Duodenal mucosa (tissue), 2 donors: Measurements from ENCODE around the gene COX7A1.
"Not testable (repeated sequence)": the region's sequence is repeated elsewhere in the genome, so short reads cannot be mapped to it uniquely, and the experiment has no call there.

Source experiments
- H3K27ac ChIP-seq: one replicate; pipeline ENCODE4 v1.7.0; 2013; ENCODE audit warnings: low read depth, low read length
- H3K27me3 ChIP-seq, 2 donors: one replicate each; pipeline ENCODE4 v1.7.0; 2013; ENCODE audit warnings: low read length in 2 of 2, control low read depth in 1 of 2; ENCODE audit not compliant: insufficient read depth in 2 of 2, control insufficient read depth in 1 of 2
- H3K36me3 ChIP-seq, 2 donors: one replicate each; pipeline ENCODE4 v1.7.0; 2013; ENCODE audit warnings: low read length in 2 of 2, control low read depth in 1 of 2; ENCODE audit not compliant: insufficient read depth in 2 of 2, control insufficient read depth in 1 of 2
- H3K4me1 ChIP-seq, 2 donors: one replicate each; pipeline ENCODE4 v1.7.0; 2013; ENCODE audit warnings: low read length in 2 of 2, control low read depth in 1 of 2; ENCODE audit not compliant: insufficient read depth in 2 of 2, control insufficient read depth in 1 of 2
- H3K4me3 ChIP-seq, 2 donors: one replicate each; pipeline ENCODE4 v1.7.0; 2013; ENCODE audit warnings: low read length in 2 of 2, low read depth in 1 of 2
- H3K9ac ChIP-seq, 2 donors: one replicate each; pipeline ENCODE4 v1.7.0; 2013; ENCODE audit warnings: low read length in 2 of 2, low read depth in 1 of 2
- H3K9me3 ChIP-seq, 2 donors: one replicate each; pipeline ENCODE4 v1.7.0; 2013; ENCODE audit warnings: low read length in 2 of 2, control low read depth in 1 of 2; ENCODE audit not compliant: control insufficient read depth in 1 of 2

COX7A1 gene

DNA sequence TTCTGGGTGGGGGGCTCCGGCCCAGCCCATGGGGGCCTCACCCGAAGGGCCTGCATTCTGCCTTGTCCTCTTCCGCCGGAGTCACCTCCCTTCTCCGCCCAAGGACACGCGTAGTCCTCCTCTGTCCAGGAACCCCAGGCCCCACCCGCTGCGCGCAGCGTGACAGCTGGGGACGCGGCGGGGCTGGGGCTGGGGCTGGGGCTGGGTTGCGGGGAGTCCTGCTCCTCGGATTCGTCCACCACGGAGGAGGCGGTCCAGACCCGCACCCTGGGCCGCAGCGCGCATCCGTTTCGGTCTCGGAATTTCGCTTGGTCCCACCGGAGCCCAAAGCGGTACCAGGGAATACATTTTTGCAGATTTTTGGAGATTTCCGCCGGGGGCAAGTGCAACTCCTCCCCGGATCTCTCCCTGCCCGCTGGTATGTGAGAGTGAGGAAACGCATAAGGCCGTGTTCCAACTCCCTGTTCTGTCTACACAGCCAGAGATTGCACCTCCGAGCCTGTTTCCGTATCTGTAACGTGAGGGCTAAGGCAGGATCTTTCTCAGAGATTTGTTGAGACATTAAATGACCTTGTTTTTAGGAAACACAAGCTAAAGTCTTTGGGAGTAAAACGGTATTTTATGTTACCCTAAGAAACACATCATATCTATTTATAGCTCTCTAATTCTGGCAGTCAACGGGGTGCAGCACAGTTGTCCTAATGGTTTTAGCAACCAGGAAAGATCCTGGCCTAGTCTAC is at the start of gene COX7A1:
Gene COX7A1, minus strand, starts transcription at position 96 of the 740 bp plus-strand sequence. Its CDS starts 40 bp downstream, at position 56.
- H3K27me3 ChIP-seq = no peaks in the 10 kb centered on the region
- H3K4me3 ChIP-seq = peak within 1 kb of the TSS; percentile 35 to 40
- H3K4me1 ChIP-seq = no peaks in the 10 kb centered on the region
- H3K9ac ChIP-seq = peak within 1 kb of the TSS in 1 of 2 donors; percentile 39
- H3K9me3 ChIP-seq = no peaks in the 10 kb centered on the region
- peak within 1 kb of the TSS; percentile 85 for H3K27ac ChIP-seq
- peaks cover 19 to 35% of the 10 kb centered on the region in 2 donors for H3K36me3 ChIP-seq

DNA sequence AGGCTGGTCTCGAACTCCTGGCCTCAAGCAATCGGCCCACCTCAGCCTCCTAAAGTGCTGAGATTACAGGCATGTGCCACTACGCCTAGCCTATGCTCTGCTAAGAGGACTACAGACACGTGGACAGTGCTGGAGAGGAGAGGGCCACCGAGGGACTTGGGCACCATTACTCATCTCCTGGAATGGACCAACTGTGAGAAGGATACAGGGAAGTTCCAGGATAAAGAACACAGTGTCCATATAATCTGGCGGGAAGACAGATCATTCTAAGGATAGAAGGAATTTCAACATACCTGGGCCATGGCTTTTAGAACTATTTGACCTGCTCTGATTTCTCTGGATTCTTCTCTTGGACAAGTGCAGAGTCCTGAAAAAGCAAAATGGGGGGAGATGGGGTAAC is 49.4 kb upstream of the COX7A1 start:
- Histone ChIP-seq H3K27me3 (no peaks in the 10 kb centered on the region), H3K9me3 (no peaks in the 10 kb centered on the region), H3K4me1 (no peaks in the 10 kb centered on the region), H3K36me3 (peaks cover 0 to 5% of the 10 kb centered on the region in 2 donors), H3K4me3 (no peak overlapping the region), H3K9ac (no peak overlapping the region), H3K27ac (no peak overlapping the region)

DNA sequence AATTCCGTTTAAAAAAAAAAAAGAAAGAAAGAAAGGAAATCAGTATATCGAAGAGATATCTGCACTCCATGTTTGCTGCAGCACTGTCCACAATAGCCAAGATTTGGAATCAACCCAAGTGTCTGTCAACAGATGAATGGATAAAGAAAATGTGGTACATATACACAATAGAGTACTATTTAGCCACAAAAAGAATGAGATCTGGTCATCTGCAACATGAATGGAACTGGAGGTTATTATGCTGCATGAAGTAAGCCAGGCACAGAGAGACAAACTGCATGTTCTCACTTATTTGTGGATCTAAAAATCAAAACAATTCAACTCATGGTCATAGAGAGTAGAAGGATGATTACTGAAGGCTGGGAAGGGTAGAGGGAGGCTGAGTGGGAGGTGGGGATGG is 45.9 kb upstream of the COX7A1 start:
- Histone ChIP-seq H3K36me3 (peaks cover 3 to 18% of the 10 kb centered on the region in 2 donors), H3K9me3 (no peaks in the 10 kb centered on the region), H3K4me3 (no peak overlapping the region), H3K9ac (no peak overlapping the region), H3K27me3 (no peaks in the 10 kb centered on the region), H3K27ac (no peak overlapping the region), H3K4me1 (no peaks in the 10 kb centered on the region)

DNA sequence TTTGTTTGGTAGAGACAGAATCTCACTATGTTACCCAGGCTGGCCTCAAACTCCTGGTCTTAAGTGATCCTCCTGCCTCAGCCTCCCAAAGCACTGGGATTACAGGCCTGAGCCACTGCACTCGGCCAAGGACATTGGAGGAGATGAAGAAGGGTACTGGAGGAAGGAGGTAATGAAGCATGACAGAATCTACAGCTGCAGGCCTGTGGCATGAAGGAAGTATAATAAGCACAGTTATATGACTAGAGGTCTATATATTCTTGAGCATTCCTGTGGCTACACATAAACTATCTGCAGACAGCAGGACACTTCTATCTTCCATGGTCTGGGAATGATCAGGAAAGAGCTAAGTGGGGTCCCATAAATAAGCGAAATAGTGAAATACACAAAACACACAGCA is 44.0 kb upstream of the COX7A1 start:
- H3K9ac ChIP-seq = no peak overlapping the region
- no peak overlapping the region for H3K4me3 ChIP-seq
- H3K36me3 ChIP-seq = peaks cover 3 to 13% of the 10 kb centered on the region in 2 donors
- H3K27me3 ChIP-seq = no peaks in the 10 kb centered on the region
- H3K4me1 ChIP-seq = no peaks in the 10 kb centered on the region
- no peaks in the 10 kb centered on the region for H3K9me3 ChIP-seq
- no peak overlapping the region for H3K27ac ChIP-seq

DNA sequence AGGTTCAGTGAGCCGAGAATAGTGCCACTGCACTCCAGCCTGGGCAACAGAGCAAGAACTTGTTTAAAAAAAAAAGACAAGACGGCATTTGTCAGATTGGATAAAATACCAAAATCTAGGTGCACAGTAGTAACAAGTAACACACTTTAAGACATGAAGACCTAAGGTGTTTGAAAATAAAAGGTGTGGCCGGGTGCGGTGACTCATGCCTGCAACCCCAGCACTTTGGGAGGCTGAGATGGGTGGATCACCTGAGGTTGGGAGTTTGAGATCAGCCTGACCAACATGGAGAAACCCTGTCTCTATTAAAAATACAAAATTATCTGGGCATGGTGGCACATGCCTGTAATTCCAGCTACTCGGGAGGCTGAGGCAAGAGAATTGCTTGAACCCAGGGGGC is 34.5 kb upstream of the COX7A1 start:
- not testable (repeated sequence) for H3K27ac ChIP-seq, H3K27me3 ChIP-seq, H3K4me3 ChIP-seq, H3K4me1 ChIP-seq, H3K9ac ChIP-seq, H3K9me3 ChIP-seq
- H3K36me3 ChIP-seq = peaks cover 0 to 13% of the 10 kb centered on the region in 2 donors

DNA sequence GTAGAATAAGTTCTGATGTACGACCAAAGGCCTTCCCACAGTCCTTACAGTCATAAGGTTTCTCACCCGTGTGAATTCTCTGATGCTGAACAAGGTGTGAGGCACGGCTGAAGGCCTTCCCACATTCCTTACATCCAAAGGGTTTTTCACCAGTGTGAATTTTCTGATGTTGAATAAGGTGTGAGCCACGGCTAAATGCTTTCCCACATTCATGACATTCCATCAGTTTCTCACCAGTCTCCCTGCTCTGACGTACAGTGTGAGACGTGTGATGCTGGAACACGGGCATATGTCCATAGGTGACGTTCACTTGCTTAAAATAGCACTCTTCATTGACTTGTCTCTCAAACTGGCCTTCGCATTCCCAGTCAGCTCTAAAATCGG is 31.0 kb upstream of the COX7A1 start:
- Histone ChIP-seq H3K4me1 (no peaks in the 10 kb centered on the region), H3K4me3 (no peak overlapping the region), H3K9ac (no peak overlapping the region), H3K36me3 (peaks cover 0 to 13% of the 10 kb centered on the region in 2 donors), H3K27me3 (no peaks in the 10 kb centered on the region), H3K27ac (no peak overlapping the region), H3K9me3 (no peaks in the 10 kb centered on the region)

DNA sequence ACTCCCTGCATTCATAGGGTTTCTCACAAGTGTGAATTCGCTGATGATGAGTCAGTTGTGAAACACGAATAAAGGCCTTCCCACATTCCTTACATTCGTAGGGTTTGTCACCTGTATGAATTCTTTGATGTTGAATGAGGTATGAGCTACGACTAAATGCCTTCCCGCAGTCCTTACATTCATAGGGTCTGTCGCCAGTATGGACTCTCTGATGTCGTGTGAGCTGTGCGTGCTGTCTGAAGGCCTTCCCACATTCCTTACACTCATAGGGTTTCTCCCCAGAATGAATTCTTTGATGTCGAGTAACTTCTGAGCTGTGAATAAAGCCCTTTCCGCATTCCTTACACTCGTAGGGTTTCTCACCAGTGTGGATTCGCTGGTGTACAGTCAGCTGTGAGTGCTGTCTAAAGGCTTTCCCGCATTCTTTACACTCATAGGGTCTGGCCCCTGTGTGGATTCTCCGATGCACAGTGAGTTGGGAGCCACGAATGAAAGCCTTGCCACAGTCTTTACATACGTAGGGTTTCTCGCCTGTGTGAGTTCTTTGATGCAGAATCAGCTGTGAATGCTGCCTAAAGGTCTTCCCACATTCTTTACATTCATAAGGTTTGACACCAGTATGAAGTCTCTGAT is 30.5 kb upstream of the COX7A1 start:
- Histone ChIP-seq H3K4me1 (no peaks in the 10 kb centered on the region), H3K27me3 (no peaks in the 10 kb centered on the region), H3K4me3 (no peak overlapping the region), H3K27ac (no peak overlapping the region), H3K9me3 (no peaks in the 10 kb centered on the region), H3K36me3 (peaks cover 0 to 13% of the 10 kb centered on the region in 2 donors), H3K9ac (no peak overlapping the region)

DNA sequence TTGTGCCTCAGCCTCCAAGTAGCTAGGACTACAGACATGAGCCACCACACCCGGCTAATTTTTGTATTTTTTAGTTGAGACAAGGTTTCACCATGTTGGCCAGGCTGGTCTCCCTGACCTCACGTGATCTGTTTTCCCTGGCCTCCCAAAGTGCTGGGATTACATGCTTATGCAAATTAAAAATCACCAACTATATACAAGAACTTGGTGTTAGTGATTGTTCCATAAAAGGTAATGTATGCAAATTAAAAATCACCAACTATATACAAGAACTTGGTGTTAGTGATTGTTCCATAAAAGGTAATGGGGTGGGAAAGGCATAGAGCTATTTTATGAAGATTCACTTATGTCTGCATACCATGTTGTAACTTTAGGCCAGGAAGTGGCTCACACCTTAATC is 26.8 kb upstream of the COX7A1 start:
- H3K4me3 ChIP-seq, H3K4me1 ChIP-seq, H3K27me3 ChIP-seq, H3K27ac ChIP-seq, H3K9ac ChIP-seq, H3K9me3 ChIP-seq: not testable (repeated sequence)
- H3K36me3 ChIP-seq = peaks cover 0 to 13% of the 10 kb centered on the region in 2 donors

DNA sequence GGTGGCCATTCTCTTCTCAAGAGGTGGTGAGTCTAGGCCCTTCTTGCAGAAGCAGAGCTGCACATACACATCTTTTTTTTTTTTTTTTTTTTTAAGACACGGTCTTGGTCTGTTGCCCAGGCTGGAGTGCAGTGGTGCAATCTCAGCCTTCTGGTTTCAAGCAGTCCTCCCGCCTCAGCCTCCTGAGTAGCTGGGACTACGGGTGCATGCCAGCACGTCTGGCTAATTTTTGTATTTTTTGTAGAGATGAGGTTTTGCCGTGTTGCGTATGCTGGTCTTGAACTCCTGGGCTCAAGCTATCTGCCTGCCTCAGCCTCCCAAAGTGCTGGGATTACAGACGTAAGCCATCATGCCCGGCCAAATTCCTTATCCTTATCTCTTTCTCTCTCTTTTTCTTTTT is 21.6 kb upstream of the COX7A1 start:
- not testable (repeated sequence) for H3K27ac ChIP-seq, H3K9ac ChIP-seq, H3K9me3 ChIP-seq, H3K4me3 ChIP-seq, H3K27me3 ChIP-seq, H3K36me3 ChIP-seq
- peaks cover 3 to 13% of the 10 kb centered on the region in 2 donors for H3K4me1 ChIP-seq

DNA sequence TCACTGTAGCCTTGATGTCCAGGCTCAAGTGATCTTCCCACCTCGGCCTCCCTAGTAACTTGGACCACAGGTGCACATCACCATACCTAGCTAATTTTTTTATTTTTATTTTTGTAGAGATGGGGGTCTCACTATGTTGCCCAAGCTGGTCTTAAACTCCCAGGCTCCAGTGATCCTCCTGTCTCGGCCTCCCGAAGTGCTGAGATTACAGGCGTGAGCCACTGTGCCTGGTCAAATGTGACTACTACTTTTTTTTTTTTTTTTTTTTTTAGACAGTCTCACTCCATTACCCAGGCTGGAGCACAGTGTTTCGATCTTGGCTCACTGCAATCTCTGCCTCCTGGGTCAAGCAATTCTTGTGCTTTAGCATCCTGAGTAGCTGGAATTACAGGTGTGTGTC is 20.6 kb upstream of the COX7A1 start:
- Histone ChIP-seq H3K27me3 (no peaks in the 10 kb centered on the region), H3K9me3 (no peaks in the 10 kb centered on the region), H3K4me3 (no peak overlapping the region), H3K9ac (no peak overlapping the region), H3K36me3 (no peaks in the 10 kb centered on the region), H3K27ac (no peak overlapping the region), H3K4me1 (peaks cover 4 to 15% of the 10 kb centered on the region in 2 donors)
